H9 (cell line): ENCODE measurements around the gene MYL10. TPM values are rescaled to one million over a fixed set of nuclear protein-coding genes. Genes with fewer than 3 reads are reported as not detected.

Experiments used
- DNase-seq: peaks from one replicate; pipeline ENCODE4 v3.0.0-alpha.2; 2017
- H2AFZ ChIP-seq: one replicate; pipeline ENCODE4 v1.6.1; 2013; ENCODE audit warnings: mild to moderate bottlenecking, low read length, control low read depth, moderate library complexity
- H2AK5ac ChIP-seq: 2 replicates; pipeline ENCODE4 v1.6.1; 2013; ENCODE audit warnings: low read length, control low read depth, mixed read lengths; ENCODE audit not compliant: insufficient read length
- H2BK120ac ChIP-seq: one replicate; pipeline ENCODE4 v1.6.1; 2013; ENCODE audit warnings: low read depth, mild to moderate bottlenecking, low read length, control low read depth, inconsistent platforms; ENCODE audit not compliant: poor library complexity, severe bottlenecking
- H2BK12ac ChIP-seq: 2 replicates; pipeline ENCODE4 v1.6.1; 2013; ENCODE audit warnings: low read length, control low read depth, mixed read lengths, low read depth; ENCODE audit not compliant: insufficient read length
- H2BK15ac ChIP-seq: 2 replicates; pipeline ENCODE4 v1.6.1; 2013; ENCODE audit warnings: low read depth, low read length, control low read depth
- H2BK20ac ChIP-seq: one replicate; pipeline ENCODE4 v1.6.1; 2013; ENCODE audit warnings: low read depth, mild to moderate bottlenecking, low read length, control low read depth, inconsistent platforms; ENCODE audit not compliant: poor library complexity, severe bottlenecking
- H2BK5ac ChIP-seq: 2 replicates; pipeline ENCODE4 v1.6.1; 2013; ENCODE audit warnings: low read length, control low read depth, mixed read lengths; ENCODE audit not compliant: insufficient read length
- H3K14ac ChIP-seq: 2 replicates; pipeline ENCODE4 v1.6.1; 2013; ENCODE audit warnings: low read length, control low read depth; ENCODE audit not compliant: insufficient read depth
- H3K18ac ChIP-seq: 2 replicates; pipeline ENCODE4 v1.6.1; 2013; ENCODE audit warnings: low read depth, mild to moderate bottlenecking, mixed read lengths, low read length, control low read depth; ENCODE audit not compliant: insufficient read length
- H3K23ac ChIP-seq: 2 replicates; pipeline ENCODE4 v1.6.1; 2013; ENCODE audit warnings: low read length, control low read depth, mixed read lengths, low read depth; ENCODE audit not compliant: insufficient read length
- H3K23me2 ChIP-seq: 2 replicates; pipeline ENCODE4 v1.6.1; 2013; ENCODE audit warnings: low read depth, mild to moderate bottlenecking, mixed read lengths, low read length, control low read depth; ENCODE audit not compliant: insufficient read length, poor library complexity, severe bottlenecking
- H3K27ac ChIP-seq: 2 replicates; pipeline ENCODE4 v1.5.1; 2013; ENCODE audit warnings: low read length, control low read depth, mixed read lengths, low read depth; ENCODE audit not compliant: insufficient read length
- H3K27me3 ChIP-seq: 2 replicates; pipeline ENCODE4 v1.6.1; 2013; ENCODE audit warnings: low read length, control low read depth, inconsistent platforms; ENCODE audit not compliant: insufficient read depth
- H3K4ac ChIP-seq: 2 replicates; pipeline ENCODE4 v1.6.1; 2013; ENCODE audit warnings: low read depth, mild to moderate bottlenecking, control low read depth, inconsistent platforms, low read length, moderate library complexity
- H3K4me1 ChIP-seq: 2 replicates; pipeline ENCODE4 v1.6.1; 2013; ENCODE audit warnings: low read length, control low read depth, inconsistent platforms; ENCODE audit not compliant: insufficient read depth
- H3K4me2 ChIP-seq: 2 replicates; pipeline ENCODE4 v1.6.1; 2013; ENCODE audit warnings: low read length, control low read depth, mixed read lengths; ENCODE audit not compliant: insufficient read length, insufficient read depth
- H3K56ac ChIP-seq: 2 replicates; pipeline ENCODE4 v1.6.1; 2013; ENCODE audit warnings: low read depth, mild to moderate bottlenecking, mixed read lengths, low read length, control low read depth; ENCODE audit not compliant: insufficient read length
- H3K79me1 ChIP-seq: 2 replicates; pipeline ENCODE4 v1.6.1; 2013; ENCODE audit warnings: low read depth, mild to moderate bottlenecking, moderate library complexity, low read length, control low read depth, inconsistent platforms; ENCODE audit not compliant: insufficient read depth, poor library complexity, severe bottlenecking
- H3K79me2 ChIP-seq: 2 replicates; pipeline ENCODE4 v1.6.1; 2013; ENCODE audit warnings: low read length, control low read depth, inconsistent platforms; ENCODE audit not compliant: insufficient read depth
- H3K9ac ChIP-seq: 2 replicates; pipeline ENCODE4 v1.6.1; 2013; ENCODE audit warnings: low read length, control low read depth, mixed read lengths; ENCODE audit not compliant: insufficient read length; ENCODE audit errors: extremely low read depth
- H3K9me3 ChIP-seq: one replicate; pipeline ENCODE4 v1.6.1; 2013; ENCODE audit warnings: low read depth, low read length, inconsistent platforms; ENCODE audit not compliant: control insufficient read depth
- H3T11ph ChIP-seq: one replicate; pipeline ENCODE4 v1.6.1; 2013; ENCODE audit warnings: mild to moderate bottlenecking, low read length, control low read depth, inconsistent platforms
- H4K20me1 ChIP-seq: one replicate; pipeline ENCODE4 v1.6.1; 2013; ENCODE audit not compliant: control insufficient read depth, insufficient read length, insufficient read depth
- H4K5ac ChIP-seq: 2 replicates; pipeline ENCODE4 v1.6.1; 2013; ENCODE audit warnings: low read depth, mild to moderate bottlenecking, mixed read lengths, low read length, control low read depth; ENCODE audit not compliant: insufficient read length
- H4K8ac ChIP-seq: replicated peaks from 2 replicates; pipeline ENCODE4 v1.6.1; 2013; ENCODE audit warnings: low read length, control low read depth, mixed read lengths, low read depth; ENCODE audit not compliant: insufficient read length
- H4K91ac ChIP-seq: 2 replicates; pipeline ENCODE4 v1.6.1; 2013; ENCODE audit warnings: low read depth, mild to moderate bottlenecking, moderate library complexity, mixed read lengths, low read length, control low read depth; ENCODE audit not compliant: insufficient read length
- H3K27ac Mint-ChIP-seq, 3 experiments: 2 replicates in 2 of 3; 3 replicates in 1 of 3; pipeline ENCODE4 v1.8.0; 2020 to 2021; ENCODE audit warnings: mixed read lengths in 3 of 3, mild to moderate bottlenecking in 1 of 3, moderate library complexity in 1 of 3
- H3K27me3 Mint-ChIP-seq: 2 replicates; pipeline ENCODE4 v1.8.0; 2021; ENCODE audit warnings: low read depth, mild to moderate bottlenecking, moderate library complexity, mixed read lengths
- H3K36me3 Mint-ChIP-seq, 3 experiments: 2 replicates in 2 of 3; 3 replicates in 1 of 3; pipeline ENCODE4 v1.8.0; 2020 to 2021; ENCODE audit warnings: low read depth in 3 of 3, mixed read lengths in 3 of 3; ENCODE audit not compliant: insufficient read depth in 1 of 3
- H3K4me1 Mint-ChIP-seq, 2 experiments: 2 replicates each; pipeline ENCODE4 v1.8.0; 2020; ENCODE audit warnings: mixed read lengths in 2 of 2
- H3K4me3 Mint-ChIP-seq, 2 experiments: 2 replicates in 1 of 2; 3 replicates in 1 of 2; pipeline ENCODE4 v1.8.0; 2020 to 2021; ENCODE audit warnings: mild to moderate bottlenecking in 2 of 2, mixed read lengths in 2 of 2, moderate library complexity in 1 of 2
- H3K9me3 Mint-ChIP-seq, 2 experiments: 2 replicates in 1 of 2; 3 replicates in 1 of 2; pipeline ENCODE4 v1.8.0; 2020; ENCODE audit warnings: mild to moderate bottlenecking in 2 of 2, mixed read lengths in 2 of 2, moderate library complexity in 1 of 2
- CTCF ChIP-seq: fragments of 200-600 bp; sonication (generic); conservative IDR thresholded peaks from 3 replicates; pipeline ENCODE4 v1.8.0; 2021; ENCODE audit warnings: antibody characterized with exemption, mild to moderate bottlenecking
- WGBS: extraction: QIAGEN DNeasy Blood & Tissue Kit; methylation state at CpG from one replicate; pipeline ENCODE4 v1.1.7; 2013; ENCODE audit warnings: missing lambda C conversion rate, low lambda C conversion rate, mixed read lengths; ENCODE audit not compliant: insufficient read length; ENCODE audit errors: extremely low coverage; 5-methylcytosine and 5-hydroxymethylcytosine counted together
- total RNA-seq: library from RNA; stranded (reverse); gene quantifications from 2 replicates; pipeline ENCODE4 v1.2.1, GENCODE V29; 2021

MYL10 gene
- total RNA-seq, 1 experiment from 2014 or later = 0.50 TPM

DNA sequence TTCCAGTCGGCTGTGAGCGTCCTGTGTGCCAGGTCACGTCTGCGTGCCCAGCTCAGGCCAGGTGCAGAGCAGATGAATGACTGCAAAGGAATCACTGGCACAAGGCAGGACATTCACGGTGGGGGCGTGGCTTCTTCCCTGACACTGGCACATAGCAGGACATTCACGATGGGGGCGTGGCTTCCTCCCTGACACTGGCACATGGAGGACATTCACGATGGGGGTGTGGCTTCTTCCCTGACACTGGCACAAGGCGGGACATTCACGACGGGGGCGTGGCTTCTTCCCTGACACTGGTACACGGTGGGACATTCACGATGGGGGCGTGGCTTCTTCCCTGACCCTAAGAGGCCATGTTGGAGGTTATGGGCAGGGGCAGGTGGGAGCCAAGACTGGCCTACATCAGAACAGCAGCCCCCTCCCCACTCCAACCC, 64.3 kb downstream of the MYL10 start:
- Histone ChIP-seq H2AK5ac (no peak overlapping the region), H2AFZ (no peak overlapping the region), H2BK15ac (no peak overlapping the region), H3K27ac (no peak overlapping the region), H3K27me3 (no peaks in the 10 kb centered on the region), H3K79me2 (no peaks in the 10 kb centered on the region), H4K8ac (no peak overlapping the region), H2BK12ac (no peak overlapping the region), H3K4ac (no peak overlapping the region), H4K5ac (no peak overlapping the region), H3K56ac (no peak overlapping the region), H3K79me1 (no peaks in the 10 kb centered on the region), H3K4me2 (no peak overlapping the region), H2BK20ac (no peak overlapping the region), H3K14ac (no peak overlapping the region), H4K91ac (no peak overlapping the region), H4K20me1 (no peaks in the 10 kb centered on the region), H2BK5ac (no peak overlapping the region), H3K9me3 (no peaks in the 10 kb centered on the region), H3K9ac (no peak overlapping the region), H3K4me1 (peaks cover 2% of the 10 kb centered on the region; the same call in 1 of the 2 replicates), H3T11ph (no peak overlapping the region), H2BK120ac (no peak overlapping the region), H3K18ac (no peak overlapping the region), H3K23me2 (no peaks in the 10 kb centered on the region), H3K23ac (no peak overlapping the region)
- TF ChIP-seq CTCF = no peak
- no CpG with 5 or more reads among the region's 16 CpGs for WGBS
- DNase-seq = peak; percentile 98
- peak overlapping the region; percentile 66 to 85 (median 80); a peak in 3 of 7 replicates for H3K27ac Mint-ChIP-seq
- peak overlapping the region in 1 of 2 experiments; percentile 45; a peak in 3 of 5 replicates for H3K4me3 Mint-ChIP-seq
- peaks cover 21 to 39% of the 10 kb centered on the region in 2 experiments for H3K4me1 Mint-ChIP-seq
- H3K9me3 Mint-ChIP-seq = peaks cover 6 to 7% of the 10 kb centered on the region in 2 experiments; a peak in 4 of 5 replicates
- H3K27me3 Mint-ChIP-seq = peaks cover 2% of the 10 kb centered on the region
- H3K36me3 Mint-ChIP-seq = peaks cover 0 to 4% (median 0%) of the 10 kb centered on the region in 3 experiments; a peak in 1 of 7 replicates
